HepG2 (cell line): ENCODE data around the gene RRBP1. TPM values are rescaled to one million over a fixed set of nuclear protein-coding genes. Genes with fewer than 3 reads are reported as not detected.

Experiments
- CBX5 ChIP-seq: sonication (generic); formaldehyde crosslinking; IDR thresholded peaks from 2 replicates; pipeline ENCODE4 v1.4.0; 2020; ENCODE audit warnings: missing genetic modification reagents, borderline replicate concordance
- FOXA1 ChIP-seq, 2 experiments: fragments of 450-650 bp in 1 of 2; sonication (generic) in 1 of 2; formaldehyde crosslinking in 1 of 2; IDR thresholded peaks; 2 replicates each; pipeline versions ENCODE4 v1.4.0 to v1.6.1; 2016 to 2020; ENCODE audit warnings: missing genetic modification reagents in 1 of 2
- FOXP4 ChIP-seq: sonication (generic); formaldehyde crosslinking; IDR thresholded peaks from 2 replicates; pipeline ENCODE4 v1.4.0; 2020; ENCODE audit warnings: missing genetic modification reagents
- HCFC1 ChIP-seq: fragments of 150-350 bp; IDR thresholded peaks from 2 replicates; pipeline ENCODE4 v1.6.1; 2014; ENCODE audit warnings: low read depth, low read length
- HHEX ChIP-seq: IDR thresholded peaks from 2 replicates; pipeline ENCODE4 v1.6.1; 2016; ENCODE audit warnings: control low read depth
- HNF4A ChIP-seq: sonication (generic); formaldehyde crosslinking; IDR thresholded peaks from 2 replicates; pipeline ENCODE4 v1.4.0; 2020; ENCODE audit warnings: missing genetic modification reagents
- HOXA9 ChIP-seq: sonication (generic); formaldehyde crosslinking; IDR thresholded peaks from 2 replicates; pipeline ENCODE4 v1.8.1; 2022; ENCODE audit warnings: missing genetic modification reagents, mild to moderate bottlenecking, moderate library complexity, borderline replicate concordance
- IKZF4 ChIP-seq: sonication (generic); formaldehyde crosslinking; IDR thresholded peaks from 2 replicates; pipeline ENCODE4 v1.5.1; 2020; ENCODE audit warnings: borderline replicate concordance, mild to moderate bottlenecking, low read depth, missing genetic modification reagents; ENCODE audit errors: not compliant biosample characterization
- NCOR1 ChIP-seq: fragments of 200-600 bp; sonication (generic); IDR thresholded peaks from 2 replicates; pipeline ENCODE4 v1.7.0; 2017; ENCODE audit warnings: antibody characterized with exemption, low read length, borderline replicate concordance
- ONECUT2 ChIP-seq: sonication (generic); formaldehyde crosslinking; IDR thresholded peaks from 2 replicates; pipeline ENCODE4 v1.4.0; 2020; ENCODE audit warnings: missing genetic modification reagents
- SATB2 ChIP-seq: sonication (generic); formaldehyde crosslinking; IDR thresholded peaks from 2 replicates; pipeline ENCODE4 v1.5.0; 2020; ENCODE audit warnings: missing genetic modification reagents
- SMARCC2 ChIP-seq: fragments of 450-650 bp; IDR thresholded peaks from 2 replicates; pipeline ENCODE4 v1.6.1; 2017; ENCODE audit warnings: antibody characterized with exemption, mild to moderate bottlenecking
- TAF1 ChIP-seq: sonication (generic); formaldehyde crosslinking; IDR thresholded peaks from 2 replicates; pipeline ENCODE4 v1.4.0; 2020; ENCODE audit warnings: missing genetic modification reagents
- ZNF160 ChIP-seq: sonication (generic); formaldehyde crosslinking; IDR thresholded peaks from 2 replicates; pipeline ENCODE4 v1.8.0; 2022; ENCODE audit warnings: mild to moderate bottlenecking, inconsistent platforms, missing genetic modification reagents
- ZNF318 ChIP-seq: sonication (generic); formaldehyde crosslinking; IDR thresholded peaks from 2 replicates; pipeline ENCODE4 v1.4.0; 2020; ENCODE audit warnings: mild to moderate bottlenecking, missing genetic modification reagents
- ZNF350 ChIP-seq: sonication (generic); formaldehyde crosslinking; IDR thresholded peaks from 2 replicates; pipeline ENCODE4 v1.4.0; 2020; ENCODE audit warnings: mild to moderate bottlenecking, low read depth, missing genetic modification reagents, borderline replicate concordance
- ZNF550 ChIP-seq: sonication (generic); formaldehyde crosslinking; IDR thresholded peaks from 2 replicates; pipeline ENCODE4 v1.4.0; 2020; ENCODE audit warnings: mild to moderate bottlenecking, missing genetic modification reagents, borderline replicate concordance
- ZNF598 ChIP-seq: sonication (generic); formaldehyde crosslinking; IDR thresholded peaks from 2 replicates; pipeline ENCODE4 v1.5.1; 2020; ENCODE audit warnings: mild to moderate bottlenecking, missing genetic modification reagents, borderline replicate concordance
- ZNF777 ChIP-seq: sonication (generic); formaldehyde crosslinking; IDR thresholded peaks from 2 replicates; pipeline ENCODE4 v1.4.0; 2020; ENCODE audit warnings: missing genetic modification reagents
- ZNF788 ChIP-seq: sonication (generic); formaldehyde crosslinking; IDR thresholded peaks from 2 replicates; pipeline ENCODE4 v1.5.0; 2020; ENCODE audit warnings: mild to moderate bottlenecking, missing genetic modification reagents, borderline replicate concordance
- polyA plus RNA-seq, 8 experiments: library from polyadenylated mRNA; depleted of rRNA in 3 of 8; stranded (reverse) in 7 of 8; unstranded in 1 of 8; fragments of >200 nt; fragmentation: Illumina TruSeq in 4 of 8; extraction: Trizol in 4 of 8; gene quantifications; 2 replicates each; pipeline versions ENCODE4 v1.2.1 to v1.2.3, GENCODE V29; 2011 to 2016; ENCODE audit warnings: low read depth in 4 of 8, missing spikeins in 1 of 8, mixed read lengths in 1 of 8; ENCODE audit not compliant: insufficient read depth in 1 of 8
- total RNA-seq, 5 experiments: library from RNA; depleted of rRNA; stranded (reverse); fragments of >200 nt; fragmentation: Illumina TruSeq; extraction: Trizol; gene quantifications; 2 replicates each; pipeline ENCODE4 v1.2.3, GENCODE V29; 2016; ENCODE audit warnings: low read depth in 1 of 5

RRBP1 gene
- total and polyA plus RNA-seq, 2 of the 13 experiments (the other 11 are each of a cell fraction or from before 2014, with no cell fraction given), result 150 to 222 TPM

DNA sequence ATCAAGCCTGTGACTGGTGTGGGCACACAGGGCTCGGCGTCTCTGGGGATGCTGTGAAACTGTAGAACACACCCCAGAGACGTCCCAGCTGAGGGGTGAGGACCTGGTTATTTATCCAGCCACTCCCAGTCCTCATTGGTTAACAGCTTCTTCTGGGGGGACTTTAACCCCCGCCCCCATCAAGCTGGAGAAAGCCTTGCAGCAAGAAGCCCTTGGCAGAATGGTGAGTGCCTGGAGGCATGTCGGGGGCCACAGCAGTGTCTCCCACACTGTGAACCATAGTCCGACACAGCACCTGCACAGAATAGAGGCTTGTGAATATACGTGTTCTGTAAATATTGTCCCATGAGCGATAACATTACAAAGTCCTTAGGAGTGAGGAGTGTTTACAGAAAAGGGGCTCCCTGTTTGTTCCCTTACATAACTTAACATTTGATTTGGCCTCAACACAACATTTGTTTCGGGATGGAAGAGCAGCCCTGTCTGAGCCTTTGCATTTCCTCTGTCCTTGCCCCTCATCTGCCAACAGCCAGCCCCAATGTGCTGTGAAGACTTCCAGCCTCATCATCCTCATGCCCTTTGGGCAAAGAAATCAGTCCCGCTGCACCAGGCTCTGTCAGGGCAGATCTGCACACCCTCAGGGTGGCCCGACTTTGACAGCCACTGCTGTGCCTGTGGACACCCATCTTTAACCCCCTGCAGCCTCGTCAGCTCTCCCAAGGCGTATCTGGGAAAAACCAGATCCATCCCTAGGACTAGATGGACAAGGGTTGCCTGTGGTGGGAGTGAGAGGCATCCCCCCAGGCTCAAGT lies 2.2 kb upstream of the RRBP1 start (continued):
- TF ChIP-seq ZNF550, result no peak
- TF ChIP-seq SMARCC2, result no peak
- no peak for TF ChIP-seq HCFC1
- peak; percentile 92; the same call in 1 of the 2 replicates for TF ChIP-seq NCOR1
- TF ChIP-seq ONECUT2 (CRISPR knock-in tag), result no peak
- peak; percentile 96 for TF ChIP-seq HHEX (CRISPR knock-in tag)
- no peak for TF ChIP-seq HOXA9 (CRISPR knock-in tag)
- peak; percentile 61 for TF ChIP-seq ZNF777 (CRISPR knock-in tag)
- peak; percentile 22; the same call in 1 of the 2 replicates for TF ChIP-seq TAF1 (CRISPR knock-in tag)
- TF ChIP-seq SATB2 (CRISPR knock-in tag), result no peak
- peak; percentile 95 for TF ChIP-seq HNF4A (CRISPR knock-in tag)
- no peak; the same call in 1 of the 2 replicates for TF ChIP-seq ZNF598 (CRISPR knock-in tag)
- peak; percentile 94 for TF ChIP-seq ZNF350 (CRISPR knock-in tag)
- peak; percentile 92 for TF ChIP-seq FOXA1 (IDR thresholded peaks at IDR 0.05)
- TF ChIP-seq FOXA1 (CRISPR knock-in tag; IDR thresholded peaks at IDR 0.05), result peak; percentile 99
- TF ChIP-seq CBX5, result peak; percentile 96; the same call in 1 of the 2 replicates
- peak; percentile 100 for TF ChIP-seq FOXP4 (CRISPR knock-in tag)
- TF ChIP-seq ZNF788 (CRISPR knock-in tag), result peak; percentile 97
- TF ChIP-seq IKZF4 (CRISPR knock-in tag), result no peak
- no peak; the same call in none of the 2 replicates for TF ChIP-seq ZNF318
- TF ChIP-seq ZNF160, result peak; percentile 57; the same call in 1 of the 2 replicates
